Keratinocyte (primary cell): Measurements from ENCODE around the gene SYNE1. TPM values are rescaled to one million over a fixed set of nuclear protein-coding genes. Genes with fewer than 3 reads are reported as not detected.

Experiments
- DNase-seq: peaks from one replicate; pipeline ENCODE4 v3.0.0-alpha.2; 2011; ENCODE audit warnings: low read depth, missing footprints, low spot score
- FAIRE-seq: peaks from 2 replicates; lab custom pipeline; 2011; peaks lifted over from hg19 to GRCh38; lab: Jason Lieb, UNC
- H2AFZ ChIP-seq: 2 replicates; pipeline ENCODE4 v1.6.0; 2012; ENCODE audit warnings: low read length, control low read depth, inconsistent platforms; ENCODE audit not compliant: control insufficient read depth
- H3K27ac ChIP-seq: 2 replicates; pipeline ENCODE4 v1.5.1; 2011; ENCODE audit warnings: low read length; ENCODE audit not compliant: control insufficient read depth, insufficient read depth
- H3K27me3 ChIP-seq: 3 replicates; pipeline ENCODE4 v1.6.0; 2011; ENCODE audit warnings: low read length; ENCODE audit not compliant: control insufficient read depth, insufficient read depth; ENCODE audit errors: extremely low read depth
- H3K36me3 ChIP-seq, 2 experiments: 2 replicates in 1 of 2; 3 replicates in 1 of 2; pipeline ENCODE4 v1.5.1; 2011; ENCODE audit warnings: low read length in 2 of 2, mild to moderate bottlenecking in 1 of 2; ENCODE audit not compliant: control insufficient read depth in 2 of 2, insufficient read depth in 2 of 2; ENCODE audit errors: extremely low read depth in 1 of 2
- H3K4me1 ChIP-seq: 3 replicates; pipeline ENCODE4 v1.5.1; 2011; ENCODE audit warnings: low read length; ENCODE audit not compliant: control insufficient read depth, insufficient read depth; ENCODE audit errors: extremely low read depth
- H3K4me2 ChIP-seq: 3 replicates; pipeline ENCODE4 v1.6.0; 2011; ENCODE audit warnings: low read depth, low read length; ENCODE audit not compliant: control insufficient read depth, insufficient read depth; ENCODE audit errors: extremely low read depth
- H3K4me3 ChIP-seq, 3 experiments: fragments of 200-600 bp in 1 of 3; sonication (generic) in 1 of 3; 2 replicates in 2 of 3; 3 replicates in 1 of 3; pipeline ENCODE4 v1.5.1; 2011 to 2016; ENCODE audit warnings: low read length in 3 of 3, mild to moderate bottlenecking in 3 of 3, control low read depth in 2 of 3, inconsistent platforms in 1 of 3, low read depth in 1 of 3, mixed read lengths in 1 of 3, mixed run types in 1 of 3, moderate library complexity in 1 of 3; ENCODE audit not compliant: control insufficient read depth in 2 of 3, insufficient read depth in 2 of 3; ENCODE audit errors: extremely low read depth in 1 of 3
- H3K79me2 ChIP-seq: 2 replicates; pipeline ENCODE4 v1.6.0; 2012; ENCODE audit warnings: low read length; ENCODE audit not compliant: control insufficient read depth, insufficient read depth
- H3K9ac ChIP-seq: 3 replicates; pipeline ENCODE4 v1.6.0; 2011; ENCODE audit warnings: low read length; ENCODE audit not compliant: control insufficient read depth, insufficient read depth; ENCODE audit errors: extremely low read depth
- H3K9me1 ChIP-seq: 3 replicates; pipeline ENCODE4 v1.6.0; 2011; ENCODE audit warnings: low read length; ENCODE audit not compliant: control insufficient read depth, insufficient read depth; ENCODE audit errors: extremely low read depth
- H3K9me3 ChIP-seq: 2 replicates; pipeline ENCODE4 v1.5.1; 2012; ENCODE audit warnings: low read depth, low read length; ENCODE audit not compliant: control insufficient read depth
- H4K20me1 ChIP-seq: 3 replicates; pipeline ENCODE4 v1.6.0; 2011; ENCODE audit warnings: low read length; ENCODE audit not compliant: control insufficient read depth, insufficient read depth; ENCODE audit errors: extremely low read depth
- EZH2 ChIP-seq: IDR thresholded peaks from one replicate; pipeline ENCODE4 v1.6.1; 2012; ENCODE audit warnings: inconsistent platforms, mild to moderate bottlenecking, low read length, moderate library complexity
- dilution Hi-C: fragments of 300-500 bp; cut with MboI; formaldehyde crosslinking; loops from one replicate; pipeline ENCODE4 v1.7.0; 2020; ENCODE audit warnings: low sequenced_read_pairs; ENCODE audit not compliant: extremely low pct_ligation_motif_present
- polyA plus RNA-seq, 5 experiments: library from polyadenylated mRNA; depleted of rRNA in 3 of 5; stranded (reverse) in 3 of 5; stranded (forward) in 1 of 5; unstranded in 1 of 5; fragments of >200 nt; gene quantifications; 1 replicate in 1 of 5; 2 replicates in 3 of 5; 3 replicates in 1 of 5; pipeline versions ENCODE4 v1.2.1 to v1.2.3, GENCODE V29; 2011 to 2012; ENCODE audit warnings: missing spikeins in 2 of 5, low read depth in 1 of 5, low replicate concordance in 1 of 5
- TF ChIP-seq, protein P1 (sequence below), 3 experiments: IDR thresholded peaks in 1 of 3; conservative IDR thresholded peaks in 1 of 3; optimal IDR thresholded peaks in 1 of 3; 2 replicates in 2 of 3; 3 replicates in 1 of 3; pipeline versions ENCODE3 to v1.5.1; 2011; ENCODE audit warnings: low read length in 3 of 3, mild to moderate bottlenecking in 3 of 3, moderate library complexity in 2 of 3, control low read depth in 1 of 3, inconsistent platforms in 1 of 3; ENCODE audit not compliant: insufficient read depth in 2 of 3; ENCODE audit errors: extremely low read depth in 1 of 3

Gene SYNE1
- polyA plus RNA-seq, 1 donor (not counting 4 experiments of a cell fraction or from before 2014, with no cell fraction given), result 4.0 TPM

DNA sequence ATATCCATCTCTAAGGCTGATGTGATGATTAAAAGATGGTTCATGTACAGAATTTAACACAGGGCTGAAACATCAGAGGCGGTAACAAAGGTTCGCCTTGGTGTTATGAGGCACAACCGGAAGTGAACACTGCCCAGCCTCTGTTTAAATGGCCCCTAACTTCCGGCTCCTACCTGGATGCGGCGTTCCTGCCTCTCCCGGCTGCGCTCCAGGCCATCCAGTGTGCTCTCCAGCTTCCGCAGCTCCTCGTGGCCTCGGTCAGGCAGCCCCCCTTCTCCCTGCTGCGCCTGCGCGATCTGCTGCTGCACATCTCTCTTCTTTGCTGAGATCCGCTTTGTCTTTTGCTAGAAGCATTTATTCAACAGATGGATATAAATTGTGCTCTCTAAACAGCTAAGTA is 195.3 kb downstream of the SYNE1 start:
- FAIRE-seq (no peak), DNase-seq (no peak)
- Histone ChIP-seq H4K20me1 (no peaks in the 10 kb centered on the region), H3K27ac (no peak overlapping the region), H3K4me1 (no peaks in the 10 kb centered on the region), H3K36me3 (no peaks in the 10 kb centered on the region), H3K9me3 (no peaks in the 10 kb centered on the region), H3K27me3 (no peaks in the 10 kb centered on the region), H3K4me2 (no peak overlapping the region), H3K9ac (no peak overlapping the region), H3K9me1 (no peaks in the 10 kb centered on the region), H3K79me2 (no peaks in the 10 kb centered on the region), H2AFZ (no peak overlapping the region), H3K4me3 (no peak overlapping the region)
- TF ChIP-seq, protein P1, sequence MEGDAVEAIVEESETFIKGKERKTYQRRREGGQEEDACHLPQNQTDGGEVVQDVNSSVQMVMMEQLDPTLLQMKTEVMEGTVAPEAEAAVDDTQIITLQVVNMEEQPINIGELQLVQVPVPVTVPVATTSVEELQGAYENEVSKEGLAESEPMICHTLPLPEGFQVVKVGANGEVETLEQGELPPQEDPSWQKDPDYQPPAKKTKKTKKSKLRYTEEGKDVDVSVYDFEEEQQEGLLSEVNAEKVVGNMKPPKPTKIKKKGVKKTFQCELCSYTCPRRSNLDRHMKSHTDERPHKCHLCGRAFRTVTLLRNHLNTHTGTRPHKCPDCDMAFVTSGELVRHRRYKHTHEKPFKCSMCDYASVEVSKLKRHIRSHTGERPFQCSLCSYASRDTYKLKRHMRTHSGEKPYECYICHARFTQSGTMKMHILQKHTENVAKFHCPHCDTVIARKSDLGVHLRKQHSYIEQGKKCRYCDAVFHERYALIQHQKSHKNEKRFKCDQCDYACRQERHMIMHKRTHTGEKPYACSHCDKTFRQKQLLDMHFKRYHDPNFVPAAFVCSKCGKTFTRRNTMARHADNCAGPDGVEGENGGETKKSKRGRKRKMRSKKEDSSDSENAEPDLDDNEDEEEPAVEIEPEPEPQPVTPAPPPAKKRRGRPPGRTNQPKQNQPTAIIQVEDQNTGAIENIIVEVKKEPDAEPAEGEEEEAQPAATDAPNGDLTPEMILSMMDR (optimal IDR thresholded peaks at IDR 0.05 in 1 of 3, IDR thresholded peaks at IDR 0.05 in 1 of 3, conservative IDR thresholded peaks at IDR 0.05 in 1 of 3; ENCODE audit: extremely low read depth in 1 of 3, insufficient read depth in 2 of 3, low read length in 3 of 3), result no peak
- no peak for TF ChIP-seq EZH2
- dilution Hi-C loops, result no loop called here

DNA sequence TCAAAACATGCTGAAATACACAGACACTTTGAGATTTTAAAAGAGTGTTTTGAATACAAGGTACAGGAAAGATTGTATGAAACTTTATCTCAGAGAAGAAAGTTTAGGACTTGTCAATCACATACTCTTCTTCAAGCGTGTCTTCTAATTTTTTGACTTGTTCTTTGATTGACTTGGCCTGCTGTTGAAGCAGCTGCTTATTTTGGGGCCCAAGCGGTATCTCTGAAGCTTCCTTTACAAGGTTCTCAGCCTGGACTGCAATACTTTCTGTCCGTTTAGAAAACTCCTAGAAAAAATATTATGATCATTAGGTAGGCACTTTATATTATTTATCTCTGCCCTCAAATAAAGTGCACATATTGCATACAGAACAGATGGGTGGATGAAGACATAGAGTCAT is 201.3 kb downstream of the SYNE1 start:
- no peaks in the 10 kb centered on the region for H3K27me3 ChIP-seq
- FAIRE-seq (no peak), DNase-seq (no peak)
- H3K4me1 ChIP-seq, result no peaks in the 10 kb centered on the region
- no peaks in the 10 kb centered on the region for H3K9me3 ChIP-seq
- no peak overlapping the region for H3K4me2 ChIP-seq
- no peak overlapping the region for H3K27ac ChIP-seq
- H3K79me2 ChIP-seq, result no peaks in the 10 kb centered on the region
- dilution Hi-C loops, result no loop called here
- H4K20me1 ChIP-seq, result no peaks in the 10 kb centered on the region
- H3K9me1 ChIP-seq, result no peaks in the 10 kb centered on the region
- H3K9ac ChIP-seq, result no peak overlapping the region
- H3K36me3 ChIP-seq, result no peaks in the 10 kb centered on the region
- H2AFZ ChIP-seq, result no peak overlapping the region
- no peak for TF ChIP-seq EZH2
- no peak overlapping the region for H3K4me3 ChIP-seq

GRCh38 chr6:152432758-152433157 is 204.4 kb downstream of the SYNE1 start:
- H3K27me3 ChIP-seq, result no peaks in the 10 kb centered on the region
- dilution Hi-C loops, result no loop called here
- TF ChIP-seq, protein P1 (optimal IDR thresholded peaks at IDR 0.05 in 1 of 3, IDR thresholded peaks at IDR 0.05 in 1 of 3, conservative IDR thresholded peaks at IDR 0.05 in 1 of 3; ENCODE audit: extremely low read depth in 1 of 3, insufficient read depth in 2 of 3, low read length in 3 of 3), result no peak
- no peak for TF ChIP-seq EZH2
- no peak overlapping the region for H3K27ac ChIP-seq
- DNase-seq (no peak), FAIRE-seq (no peak)
- H3K9me3 ChIP-seq, result no peaks in the 10 kb centered on the region
- H3K9me1 ChIP-seq, result no peaks in the 10 kb centered on the region
- H3K4me2 ChIP-seq, result no peak overlapping the region
- H3K4me3 ChIP-seq, result no peak overlapping the region
- no peaks in the 10 kb centered on the region for H4K20me1 ChIP-seq
- H2AFZ ChIP-seq, result no peak overlapping the region
- no peaks in the 10 kb centered on the region for H3K79me2 ChIP-seq
- H3K4me1 ChIP-seq, result no peaks in the 10 kb centered on the region
- no peak overlapping the region for H3K9ac ChIP-seq
- H3K36me3 ChIP-seq, result no peaks in the 10 kb centered on the region
